Ishikawa (cell line): Measurements from ENCODE around the gene PCDHGA5.

Experiments
- CEBPB ChIP-seq: IDR thresholded peaks from 2 replicates; pipeline ENCODE4 v1.6.1; 2012
- CREB1 ChIP-seq: IDR thresholded peaks from 2 replicates; pipeline ENCODE4 v1.6.1; 2012; ENCODE audit warnings: low read depth
- EGR1 ChIP-seq: IDR thresholded peaks from 2 replicates; pipeline ENCODE4 v1.6.1; 2012
- EP300 ChIP-seq: IDR thresholded peaks from 2 replicates; pipeline ENCODE4 v1.6.1; 2012; ENCODE audit warnings: borderline replicate concordance
- FOXM1 ChIP-seq: IDR thresholded peaks from 2 replicates; pipeline ENCODE4 v1.6.1; 2012; ENCODE audit warnings: low read depth, borderline replicate concordance
- MAX ChIP-seq: IDR thresholded peaks from 2 replicates; pipeline ENCODE4 v1.6.1; 2012
- NFIC ChIP-seq: IDR thresholded peaks from 2 replicates; pipeline ENCODE4 v1.6.1; 2012
- RAD21 ChIP-seq: IDR thresholded peaks from 2 replicates; pipeline ENCODE4 v1.6.1; 2012; ENCODE audit warnings: low read depth
- REST ChIP-seq: IDR thresholded peaks from 2 replicates; pipeline ENCODE4 v1.6.1; 2012; ENCODE audit warnings: low read depth, mild to moderate bottlenecking
- TAF1 ChIP-seq: IDR thresholded peaks from 2 replicates; pipeline ENCODE4 v1.6.1; 2012; ENCODE audit warnings: low read depth, mild to moderate bottlenecking
- USF1 ChIP-seq: IDR thresholded peaks from 2 replicates; pipeline ENCODE4 v1.6.1; 2012
- YY1 ChIP-seq: IDR thresholded peaks from 2 replicates; pipeline ENCODE4 v1.6.1; 2012; ENCODE audit warnings: low read depth
- ZBTB7A ChIP-seq: IDR thresholded peaks from 2 replicates; pipeline ENCODE4 v1.6.1; 2012; ENCODE audit warnings: low read depth

The PCDHGA5 gene

GRCh38 chr5:141402553-141403243, 38.7 kb downstream of the PCDHGA5 start, which contains the start of gene PCDHGA9:
PCDHGA9 (plus strand) TSS chr5:141402778; CDS start chr5:141402953, 175 bp downstream.
- TF ChIP-seq TAF1, result no peak
- no peak for TF ChIP-seq NFIC
- TF ChIP-seq RAD21, result peak; percentile 50
- no peak for TF ChIP-seq CREB1

DNA sequence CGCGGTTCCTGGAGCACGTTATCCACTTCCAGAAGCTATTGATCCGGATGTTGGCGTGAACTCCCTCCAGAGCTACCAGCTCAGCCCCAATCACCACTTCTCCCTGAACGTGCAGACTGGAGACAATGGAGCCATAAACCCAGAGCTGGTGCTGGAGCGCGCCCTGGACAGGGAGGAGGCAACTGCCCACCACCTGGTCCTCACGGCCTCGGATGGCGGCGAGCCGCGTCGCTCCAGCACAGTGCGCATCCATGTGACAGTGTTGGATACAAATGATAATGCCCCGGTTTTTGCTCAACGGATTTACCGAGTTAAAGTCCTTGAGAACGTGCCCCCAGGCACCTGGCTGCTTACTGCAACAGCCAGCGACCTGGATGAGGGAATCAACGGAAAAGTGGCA, 39.4 kb downstream of the PCDHGA5 start:
- no peak for TF ChIP-seq EGR1
- TF ChIP-seq MAX, result no peak
- TF ChIP-seq FOXM1, result no peak
- no peak for TF ChIP-seq TAF1

DNA sequence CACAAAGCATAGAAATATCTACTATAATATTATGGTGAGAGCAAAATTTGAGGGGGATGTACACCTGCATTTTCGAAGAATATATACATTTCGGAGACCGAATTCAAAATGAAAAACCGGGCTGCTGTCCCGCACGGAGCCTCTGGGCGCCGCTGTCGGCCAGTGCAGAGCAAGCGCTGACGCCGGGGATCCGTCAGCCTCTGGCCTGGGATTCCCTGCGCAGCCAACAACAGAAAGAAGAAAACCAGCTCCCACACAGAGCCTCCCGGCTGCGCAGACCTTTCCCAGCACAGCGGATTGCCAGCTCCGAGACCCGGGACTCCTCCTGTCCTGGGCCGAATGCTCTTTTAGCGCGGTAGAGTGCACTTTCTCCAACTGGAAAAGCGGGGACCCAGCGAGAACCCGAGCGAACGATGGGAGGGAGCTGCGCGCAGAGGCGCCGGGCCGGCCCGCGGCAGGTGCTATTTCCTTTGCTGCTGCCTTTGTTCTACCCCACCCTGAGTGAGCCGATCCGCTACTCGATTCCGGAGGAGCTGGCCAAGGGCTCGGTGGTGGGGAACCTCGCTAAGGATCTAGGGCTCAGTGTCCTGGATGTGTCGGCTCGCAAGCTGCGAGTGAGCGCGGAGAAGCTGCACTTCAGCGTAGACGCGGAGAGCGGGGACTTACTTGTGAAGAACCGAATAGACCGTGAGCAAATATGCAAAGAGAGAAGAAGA, 44.0 kb downstream of the PCDHGA5 start, which contains the start of gene PCDHGB6:
Gene PCDHGB6, plus strand, starts transcription at position 232 of the 716 bp plus-strand sequence. Its CDS starts 182 bp downstream, at position 414.
- peak; percentile 26; the same call in 1 of the 2 replicates for TF ChIP-seq RAD21

- TF ChIP-seq ZBTB7A, result no peak
- no peak for TF ChIP-seq USF1
Observed at GRCh38 chr5:141409598-141410306, 45.8 kb downstream of the PCDHGA5 start.

- TF ChIP-seq REST (no peak), TAF1 (no peak), USF1 (no peak), EP300 (no peak), MAX (no peak), YY1 (no peak), RAD21 (no peak), NFIC (no peak), CREB1 (no peak), CEBPB (no peak)
Observed at GRCh38 chr5:141411575-141411974, 47.6 kb downstream of the PCDHGA5 start.

- TF ChIP-seq CREB1, result no peak
- no peak for TF ChIP-seq REST
- no peak for TF ChIP-seq NFIC
- no peak for TF ChIP-seq MAX
- no peak for TF ChIP-seq EP300
- no peak for TF ChIP-seq ZBTB7A
- no peak for TF ChIP-seq FOXM1
- peak; percentile 90 for TF ChIP-seq RAD21
- TF ChIP-seq YY1, result 0 out of 2 replicates have a peak, but pooled peaks have one; percentile 14
- no peak for TF ChIP-seq USF1
Observed at GRCh38 chr5:141412854-141413539, 49.0 kb downstream of the PCDHGA5 start, which contains the start of gene PCDHGA10. PCDHGA10 (plus strand) TSS chr5:141412987; CDS start chr5:141413176, 189 bp downstream.
